Sigmoid colon (tissue), 7 donors: Measurements from ENCODE around the gene MOCOS. TPM values are rescaled to one million over a fixed set of nuclear protein-coding genes. Genes with fewer than 3 reads are reported as not detected.
"Not testable (repeated sequence)": the region's sequence is repeated elsewhere in the genome, so short reads cannot be mapped to it uniquely, and the experiment has no call there.

Experiments
- DNase-seq: peaks from one replicate; pipeline ENCODE4 v3.0.0-alpha.2; 2019
- H3K27ac ChIP-seq, 4 donors: fragments of 200-600 bp; sonication (generic); one replicate each; pipeline ENCODE4 v1.5.1; 2016 to 2019; ENCODE audit warnings: mild to moderate bottlenecking in 1 of 4
- H3K27me3 ChIP-seq, 3 donors: fragments of 200-600 bp; sonication (generic); one replicate each; pipeline ENCODE4 v1.5.1; 2019; ENCODE audit warnings: mild to moderate bottlenecking in 1 of 3
- H3K36me3 ChIP-seq, 4 donors: fragments of 200-600 bp; sonication (generic); one replicate each; pipeline ENCODE4 v1.5.1; 2016 to 2019
- H3K4me1 ChIP-seq, 4 donors: fragments of 200-600 bp; sonication (generic); one replicate each; pipeline ENCODE4 v1.5.1; 2017 to 2019
- H3K4me3 ChIP-seq, 4 donors: fragments of 200-600 bp; sonication (generic); one replicate each; pipeline ENCODE4 v1.5.1; 2017 to 2019; ENCODE audit warnings: mild to moderate bottlenecking in 2 of 4, moderate library complexity in 1 of 4
- H3K9me3 ChIP-seq, 4 donors: fragments of 200-600 bp in 3 of 4; sonication (generic) in 3 of 4; one replicate each; pipeline versions ENCODE4 v1.5.1 to v1.6.1; 2013 to 2019
- CTCF ChIP-seq, 4 experiments: fragments of 450-650 bp in 3 of 4; fragments of 200-600 bp in 1 of 4; IDR thresholded peaks; one replicate each; pipeline ENCODE4 v1.5.1; 2016 to 2019; ENCODE audit warnings: antibody characterized with exemption in 4 of 4, mild to moderate bottlenecking in 3 of 4, moderate library complexity in 2 of 4
- EP300 ChIP-seq, 4 donors: sonication (generic); formaldehyde crosslinking; IDR thresholded peaks; one replicate each; pipeline ENCODE4 v1.6.1; 2017; ENCODE audit warnings: antibody characterized with exemption in 4 of 4
- POLR2A ChIP-seq, 2 donors: fragments of 450-650 bp; IDR thresholded peaks; one replicate each; pipeline ENCODE4 v1.6.1; 2016; ENCODE audit warnings: antibody characterized with exemption in 2 of 2, mild to moderate bottlenecking in 2 of 2, moderate library complexity in 2 of 2
- POLR2AphosphoS5 ChIP-seq, 4 donors: sonication (generic); formaldehyde crosslinking; IDR thresholded peaks; one replicate each; pipeline ENCODE4 v1.6.1; 2017; ENCODE audit warnings: antibody characterized with exemption in 4 of 4
- WGBS, 2 donors: extraction: QIAGEN DNeasy Blood & Tissue Kit; methylation state at CpG; one replicate each; pipeline ENCODE4 v1.1.7; 2013; 5-methylcytosine and 5-hydroxymethylcytosine counted together
- intact Hi-C: fragments of 100-400 bp; cut with DNase I; formaldehyde crosslinking; loops from one replicate; pipeline ENCODE4 v1.15.1; 2023
- polyA plus RNA-seq, 3 donors: library from polyadenylated mRNA; stranded (reverse); fragments of 200-250 nt; gene quantifications; one replicate each; pipeline ENCODE4 v1.2.3, GENCODE V29; 2013
- total RNA-seq, 4 donors: library from RNA; depleted of rRNA; stranded (reverse); fragments of >200 nt; gene quantifications; one replicate each; pipeline ENCODE4 v1.1.0, GENCODE V29; 2016
- donor health status: healthy with polysubstance abuse.
- donor health status: Bipolar disorder and iron deficiency.
- donor health status: healthy.

Gene MOCOS
- total and polyA plus RNA-seq, 7 donors: 0.49 to 3.6 (median 1.8) TPM

DNA sequence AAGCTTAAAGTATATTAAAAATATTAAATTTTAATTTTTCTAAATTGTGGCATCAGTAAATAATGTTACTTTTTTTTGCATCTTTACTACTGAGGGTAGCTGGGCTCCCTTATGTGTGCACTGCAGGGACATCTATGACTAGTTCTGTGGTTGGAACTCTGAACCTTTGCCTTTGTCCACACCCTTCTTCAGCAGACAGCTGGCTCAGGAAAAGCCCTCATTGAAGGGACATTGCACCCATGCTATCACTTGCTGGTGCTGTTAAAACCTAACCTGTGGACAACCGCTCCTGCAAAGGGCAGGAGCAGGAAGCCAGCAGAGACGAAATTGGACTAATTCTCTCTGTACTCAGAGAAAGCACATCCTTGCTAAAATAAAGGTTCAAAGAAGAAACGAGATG is 30.1 kb downstream of the MOCOS start:
- H3K9me3 ChIP-seq: no peaks in the 10 kb centered on the region
- no peaks in the 10 kb centered on the region for H3K27me3 ChIP-seq
- TF ChIP-seq EP300 (IDR thresholded peaks at IDR 0.05): no peak
- TF ChIP-seq POLR2A (IDR thresholded peaks at IDR 0.05): no peak
- TF ChIP-seq CTCF (IDR thresholded peaks at IDR 0.05): no peak
- no peak for TF ChIP-seq POLR2AphosphoS5 (IDR thresholded peaks at IDR 0.05)
- no peak overlapping the region for H3K4me3 ChIP-seq
- DNase-seq: no peak
- WGBS, 2 donors: 16 to 67% methylated on average over 3 of the region's 3 CpGs
- H3K36me3 ChIP-seq: no peaks in the 10 kb centered on the region
- H3K27ac ChIP-seq: no peak overlapping the region
- H3K4me1 ChIP-seq: peaks cover 0 to 3% (median 0%) of the 10 kb centered on the region in 4 donors
- intact Hi-C loops: no loop called here

- no peak for DNase-seq
- no peaks in the 10 kb centered on the region for H3K4me1 ChIP-seq
- no peaks in the 10 kb centered on the region for H3K36me3 ChIP-seq
- no peaks in the 10 kb centered on the region for H3K27me3 ChIP-seq
- TF ChIP-seq POLR2A (IDR thresholded peaks at IDR 0.05): no peak
- TF ChIP-seq POLR2AphosphoS5 (IDR thresholded peaks at IDR 0.05): no peak
- TF ChIP-seq EP300 (IDR thresholded peaks at IDR 0.05): no peak
- TF ChIP-seq CTCF (IDR thresholded peaks at IDR 0.05): no peak
- no peak overlapping the region for H3K27ac ChIP-seq
- H3K9me3 ChIP-seq: peaks cover 0 to 19% (median 8%) of the 10 kb centered on the region in 4 donors
- 74 to 90% methylated on average over 1 of the region's 1 CpG for WGBS, 2 donors
- H3K4me3 ChIP-seq: no peak overlapping the region
- intact Hi-C loops: no loop called here
Observed at GRCh38 chr18:36229188-36229587, 41.9 kb downstream of the MOCOS start.

GRCh38 chr18:36240510-36240909 is 53.2 kb downstream of the MOCOS start:
- H3K27me3 ChIP-seq, intact Hi-C loops, DNase-seq, H3K9me3 ChIP-seq, H3K4me1 ChIP-seq, H3K27ac ChIP-seq, H3K4me3 ChIP-seq, H3K36me3 ChIP-seq: not testable (repeated sequence)
- WGBS, 2 donors: 86 to 88% methylated on average over 13 to 15 of the region's 15 CpGs

DNA sequence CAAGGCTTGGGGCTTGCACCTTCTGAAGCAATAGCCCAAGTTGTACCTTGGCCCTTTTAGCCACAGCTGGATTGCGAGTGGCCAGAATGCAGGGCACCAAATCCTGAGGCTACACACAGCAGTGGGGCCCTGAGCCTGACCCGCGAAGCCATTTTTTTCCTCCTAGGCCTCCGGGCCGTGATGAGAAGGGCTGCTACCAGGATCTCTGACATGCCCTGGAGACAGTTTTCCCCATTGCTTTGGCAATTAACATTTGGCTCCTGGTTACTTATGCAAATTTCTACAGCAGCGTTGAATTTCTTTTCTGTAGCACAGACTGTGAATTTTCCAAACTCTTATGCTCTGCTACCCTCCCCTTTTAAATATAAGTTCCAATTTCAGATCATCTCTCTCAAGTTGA is 54.5 kb downstream of the MOCOS start:
- 95% methylated on average over 6 of the region's 6 CpGs for WGBS, 2 donors
- no peak overlapping the region for H3K27ac ChIP-seq
- H3K9me3 ChIP-seq: peaks cover 0 to 2% (median 0%) of the 10 kb centered on the region in 4 donors
- H3K4me3 ChIP-seq: no peak overlapping the region
- H3K27me3 ChIP-seq: no peaks in the 10 kb centered on the region
- intact Hi-C loops: no loop called here
- H3K36me3 ChIP-seq: no peaks in the 10 kb centered on the region
- no peak for DNase-seq
- no peak for TF ChIP-seq POLR2AphosphoS5 (IDR thresholded peaks at IDR 0.05)
- TF ChIP-seq EP300 (IDR thresholded peaks at IDR 0.05): no peak
- TF ChIP-seq CTCF (IDR thresholded peaks at IDR 0.05): no peak
- no peaks in the 10 kb centered on the region for H3K4me1 ChIP-seq

GRCh38 chr18:36247036-36247435 is 59.7 kb downstream of the MOCOS start:
- Histone ChIP-seq H3K36me3 (no peaks in the 10 kb centered on the region), H3K4me1 (no peaks in the 10 kb centered on the region), H3K27ac (no peak overlapping the region), H3K27me3 (no peaks in the 10 kb centered on the region), H3K4me3 (no peak overlapping the region), H3K9me3 (peaks cover 0 to 5% (median 0%) of the 10 kb centered on the region in 4 donors)
- no peak for DNase-seq
- TF ChIP-seq CTCF (IDR thresholded peaks at IDR 0.05): no peak
- no peak for TF ChIP-seq POLR2A (IDR thresholded peaks at IDR 0.05)
- intact Hi-C loops: no loop called here
- WGBS, 2 donors: 95 to 98% methylated on average over 1 of the region's 1 CpG
